ENCODE data around the gene SPACDR.

The SPACDR gene

GRCh38 chr7:100488333-100489095 lies 24.5 kb upstream of the SPACDR start:
- no peak for TF ChIP-seq FOXA1 (IDR thresholded peaks at IDR 0.05)
- no peak for TF ChIP-seq CTBP1 (IDR thresholded peaks at IDR 0.05; ENCODE audit: borderline replicate concordance)
- no peak for TF ChIP-seq LEF1 (IDR thresholded peaks at IDR 0.05; ENCODE audit: borderline replicate concordance)
- POLR2A ChIA-PET = interaction anchor here (1.0 to 1.6 kb wide), 2 partner anchors 9 to 19 kb away, joined by 3 read pairs; partner anchors contain the start of gene TSC22D4
- CTCF ChIA-PET = no interaction called here
- DNase-seq (ENCODE audit: extremely low spot score) = no peak

GRCh38 chr7:100486753-100487446 lies 22.8 kb upstream of the SPACDR start:
- ChIA-PET CTCF (no interaction called here), POLR2A (interaction anchor here (0.6 to 1.8 kb wide), 3 partner anchors 9 to 58 kb away, joined by 3 to 4 read pairs (median 3); partner anchors contain the start of gene ZCWPW1)
- TF ChIP-seq ZNF384 (IDR thresholded peaks at IDR 0.05) = no peak
- no peak for TF ChIP-seq L3MBTL2 (conservative IDR thresholded peaks at IDR 0.05)
- no peak for TF ChIP-seq BHLHE40 (IDR thresholded peaks at IDR 0.05; ENCODE audit: borderline replicate concordance)
- TF ChIP-seq FOXM1 (IDR thresholded peaks at IDR 0.05; ENCODE audit: borderline replicate concordance) = no peak
- TF ChIP-seq SUZ12 (IDR thresholded peaks at IDR 0.05) = no peak
- no peak for TF ChIP-seq NFRKB (IDR thresholded peaks at IDR 0.05)
- TF ChIP-seq CTBP1 (IDR thresholded peaks at IDR 0.05; ENCODE audit: borderline replicate concordance) = no peak
- TF ChIP-seq ELF4 (IDR thresholded peaks at IDR 0.05) = no peak
- no peak for TF ChIP-seq ARNT (IDR thresholded peaks at IDR 0.05)
- TF ChIP-seq PKNOX1 (IDR thresholded peaks at IDR 0.05) = no peak
- TF ChIP-seq LEF1 (IDR thresholded peaks at IDR 0.05; ENCODE audit: borderline replicate concordance) = no peak
- no peak for TF ChIP-seq FOXA1 (IDR thresholded peaks at IDR 0.05)
- TF ChIP-seq FOXK2 (IDR thresholded peaks at IDR 0.05) = no peak
- no peak for TF ChIP-seq HDGF (IDR thresholded peaks at IDR 0.05; ENCODE audit: borderline replicate concordance)
- DNase-seq (ENCODE audit: extremely low spot score) = no peak

GRCh38 chr7:100486111-100486636 lies 22.1 kb upstream of the SPACDR start:
- no peak for TF ChIP-seq LEF1 (IDR thresholded peaks at IDR 0.05; ENCODE audit: borderline replicate concordance)
- no peak for TF ChIP-seq CTBP1 (IDR thresholded peaks at IDR 0.05; ENCODE audit: borderline replicate concordance)
- TF ChIP-seq HDGF (IDR thresholded peaks at IDR 0.05; ENCODE audit: borderline replicate concordance) = no peak
- TF ChIP-seq ZNF384 (IDR thresholded peaks at IDR 0.05) = no peak
- TF ChIP-seq L3MBTL2 (conservative IDR thresholded peaks at IDR 0.05) = no peak
- no peak for TF ChIP-seq BHLHE40 (IDR thresholded peaks at IDR 0.05; ENCODE audit: borderline replicate concordance)
- TF ChIP-seq SUZ12 (IDR thresholded peaks at IDR 0.05) = no peak
- no peak for TF ChIP-seq SP1 (IDR thresholded peaks at IDR 0.05)
- no peak for TF ChIP-seq ELF4 (IDR thresholded peaks at IDR 0.05)
- TF ChIP-seq FOXK2 (IDR thresholded peaks at IDR 0.05) = no peak
- no peak for TF ChIP-seq FOXA1 (IDR thresholded peaks at IDR 0.05)
- no peak for TF ChIP-seq PKNOX1 (IDR thresholded peaks at IDR 0.05)
- no peak for TF ChIP-seq NFRKB (IDR thresholded peaks at IDR 0.05)
- TF ChIP-seq FOXM1 (IDR thresholded peaks at IDR 0.05; ENCODE audit: borderline replicate concordance) = no peak
- no peak for TF ChIP-seq TARDBP (IDR thresholded peaks at IDR 0.05)
- TF ChIP-seq ARNT (IDR thresholded peaks at IDR 0.05) = no peak
- DNase-seq (ENCODE audit: extremely low spot score) = no peak
- ChIA-PET POLR2A (interaction anchor here (1.8 kb wide), 1 partner anchor 11 kb away, joined by 4 read pairs; no protein-coding TSS in a partner anchor), CTCF (no interaction called here)

GRCh38 chr7:100485471-100485876 lies 21.4 kb upstream of the SPACDR start:
- CTCF ChIA-PET = no interaction called here
- no peak for TF ChIP-seq ELF4 (IDR thresholded peaks at IDR 0.05)
- no peak for TF ChIP-seq FOXA1 (IDR thresholded peaks at IDR 0.05)
- TF ChIP-seq ARNT (IDR thresholded peaks at IDR 0.05) = no peak
- TF ChIP-seq FOXM1 (IDR thresholded peaks at IDR 0.05; ENCODE audit: borderline replicate concordance) = no peak
- TF ChIP-seq LEF1 (IDR thresholded peaks at IDR 0.05; ENCODE audit: borderline replicate concordance) = no peak
- TF ChIP-seq L3MBTL2 (conservative IDR thresholded peaks at IDR 0.05) = no peak
- no peak for TF ChIP-seq ZNF384 (IDR thresholded peaks at IDR 0.05)
- TF ChIP-seq FOXK2 (IDR thresholded peaks at IDR 0.05) = no peak
- DNase-seq (ENCODE audit: extremely low spot score) = no peak
- POLR2A ChIA-PET = interaction anchor here (0.6 kb wide), 1 partner anchor 60 kb away, joined by 3 read pairs; no protein-coding TSS in a partner anchor

- TF ChIP-seq CTBP1 (IDR thresholded peaks at IDR 0.05; ENCODE audit: borderline replicate concordance) (no peak), PKNOX1 (IDR thresholded peaks at IDR 0.05) (no peak), ELF4 (IDR thresholded peaks at IDR 0.05) (no peak), TARDBP (IDR thresholded peaks at IDR 0.05) (no peak), LEF1 (IDR thresholded peaks at IDR 0.05; ENCODE audit: borderline replicate concordance) (no peak), BHLHE40 (IDR thresholded peaks at IDR 0.05; ENCODE audit: borderline replicate concordance) (no peak), ARNT (IDR thresholded peaks at IDR 0.05) (no peak), FOXA1 (IDR thresholded peaks at IDR 0.05) (no peak), FOXK2 (IDR thresholded peaks at IDR 0.05) (no peak), SUZ12 (IDR thresholded peaks at IDR 0.05) (no peak), FOXM1 (IDR thresholded peaks at IDR 0.05; ENCODE audit: borderline replicate concordance) (no peak), NFRKB (IDR thresholded peaks at IDR 0.05) (no peak), HDGF (IDR thresholded peaks at IDR 0.05; ENCODE audit: borderline replicate concordance) (no peak), L3MBTL2 (conservative IDR thresholded peaks at IDR 0.05) (no peak), ZNF384 (IDR thresholded peaks at IDR 0.05) (no peak), SP1 (IDR thresholded peaks at IDR 0.05) (no peak)
- POLR2A ChIA-PET = interaction anchor here (0.6 kb wide), 1 partner anchor 60 kb away, joined by 3 read pairs; no protein-coding TSS in a partner anchor
- CTCF ChIA-PET = no interaction called here
- DNase-seq (ENCODE audit: extremely low spot score) = no peak
These were observed 20.6 kb upstream of the SPACDR start for GRCh38 chr7:100484673-100485045.

All from HEK293T (cell line).